Midbrain (tissue), 1 donor: Measurements from ENCODE around the gene SULT1C4.
"Not testable (repeated sequence)": the region's sequence is repeated elsewhere in the genome, so short reads cannot be mapped to it uniquely, and the experiment has no call there.

Experiments
- DNase-seq: peaks from one replicate; lab custom pipeline; 2025; lab: John Stamatoyannopoulos, UW

The SULT1C4 gene

DNA sequence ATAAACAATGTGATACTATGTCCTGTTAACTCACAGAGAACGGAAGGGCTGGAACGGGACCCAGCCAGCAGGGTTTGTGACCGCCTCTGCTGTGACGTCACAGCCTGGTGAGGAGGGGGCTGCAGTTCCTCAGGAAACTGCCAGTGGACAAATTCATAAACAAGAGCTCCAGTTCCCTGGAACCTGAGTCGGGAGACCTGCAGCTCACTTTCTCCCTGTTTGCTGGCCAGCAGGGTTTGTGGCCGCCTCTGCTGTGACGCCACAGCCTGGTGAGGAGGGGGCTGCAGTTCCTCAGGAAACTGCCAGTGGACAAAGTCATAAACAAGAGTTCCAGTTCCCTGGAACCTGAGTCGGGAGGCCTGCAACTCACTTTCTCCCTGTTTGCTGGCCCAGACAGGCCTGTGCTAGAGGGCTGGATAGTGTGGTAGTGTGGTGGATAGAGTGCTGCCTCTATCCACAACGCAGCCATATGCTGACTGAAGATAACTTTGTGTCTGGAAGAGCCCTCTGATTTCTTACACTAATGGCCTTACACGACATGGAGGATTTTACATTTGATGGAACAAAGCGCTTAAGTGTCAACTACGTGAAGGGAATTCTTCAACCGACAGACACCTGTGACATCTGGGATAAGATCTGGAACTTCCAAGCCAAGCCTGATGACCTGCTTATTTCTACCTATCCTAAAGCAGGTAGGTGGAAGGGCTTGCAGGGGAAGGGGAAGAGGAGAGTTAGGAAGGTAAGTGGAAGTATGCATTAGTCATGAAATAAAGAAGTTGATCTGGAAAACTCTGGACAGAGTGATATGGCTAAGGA lies at the start of gene SULT1C4:
Gene SULT1C4 (plus strand): TSS at position 140 of the 816 bp plus-strand sequence. CDS start 384 bp downstream, at position 524.
- peak; percentile 53 for DNase-seq

DNA sequence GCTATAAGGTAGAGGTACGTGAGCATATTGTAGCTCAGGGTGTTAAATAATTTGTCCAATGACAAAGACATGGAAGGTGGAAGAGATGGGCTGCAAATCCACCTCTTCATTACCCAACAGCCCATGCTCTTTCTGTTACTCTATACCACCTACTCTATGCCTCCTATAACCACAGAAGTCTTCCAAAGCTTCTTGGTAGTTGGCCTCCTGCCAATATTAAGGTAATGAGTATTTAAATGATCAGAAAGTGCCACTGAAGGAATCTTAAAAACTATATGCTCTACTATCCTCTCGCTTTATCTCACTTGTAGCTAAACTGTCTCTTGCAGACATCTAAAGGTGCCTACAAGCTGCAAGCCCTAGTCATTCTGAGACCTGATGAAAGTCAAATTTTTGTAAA lies 48.0 kb upstream of the SULT1C4 start:
- DNase-seq: no peak

DNA sequence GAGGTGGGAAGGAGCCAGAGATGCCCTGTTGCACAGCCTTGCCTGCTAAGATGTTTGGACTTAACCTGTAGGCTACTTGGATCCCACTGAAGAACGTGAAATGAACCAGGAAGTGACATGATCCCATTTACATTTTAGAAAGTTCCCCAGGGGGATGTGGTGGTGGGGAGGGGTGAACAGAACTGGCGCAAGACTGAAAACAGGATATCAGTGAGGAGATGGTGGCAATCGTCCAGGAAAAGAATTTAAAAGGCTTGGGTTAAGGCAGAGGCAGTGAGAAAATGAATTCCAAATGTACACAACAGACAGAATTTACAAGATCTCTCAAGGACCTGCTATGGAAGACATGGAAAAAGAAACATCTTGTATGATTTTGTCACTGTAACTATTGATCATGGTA lies 46.8 kb upstream of the SULT1C4 start:
- DNase-seq: no peak

DNA sequence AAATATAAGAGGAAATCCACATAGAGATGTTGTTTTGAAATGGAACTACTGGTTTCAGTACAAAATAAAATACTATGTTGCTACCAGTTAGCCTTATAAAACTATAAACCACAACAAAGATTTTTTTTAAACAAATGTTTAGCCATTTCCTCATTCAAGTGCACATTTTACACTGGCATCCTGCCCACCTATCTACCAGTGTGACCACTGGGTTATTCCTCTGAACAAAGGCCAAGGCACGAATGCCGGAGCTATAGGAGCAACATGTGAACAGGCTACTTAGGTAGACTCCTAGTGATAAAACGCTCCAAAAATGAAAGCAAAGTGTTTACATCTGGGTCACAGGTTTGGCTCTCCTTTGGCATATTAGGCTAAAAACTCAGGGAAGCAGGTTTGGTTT lies 31.8 kb upstream of the SULT1C4 start:
- DNase-seq: no peak

DNA sequence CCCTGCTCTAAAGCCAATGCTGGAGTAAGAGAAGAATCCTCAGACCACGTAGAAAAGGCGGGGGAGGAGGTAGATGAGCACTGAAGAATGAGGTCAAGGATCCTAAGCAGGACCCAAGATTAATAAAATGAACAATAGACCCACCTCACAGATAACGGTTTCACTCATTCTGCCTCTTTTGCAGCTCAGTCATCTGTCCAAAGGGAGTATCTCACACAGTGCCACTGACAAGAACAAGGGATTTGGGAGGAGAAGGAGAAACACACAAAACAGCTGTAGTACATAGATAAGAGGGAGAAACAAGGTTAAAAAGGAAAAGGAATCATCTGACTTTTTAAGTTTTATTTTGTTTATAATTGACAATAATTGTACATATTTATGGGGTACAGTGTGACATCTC lies 30.9 kb upstream of the SULT1C4 start:
- DNase-seq: no peak

DNA sequence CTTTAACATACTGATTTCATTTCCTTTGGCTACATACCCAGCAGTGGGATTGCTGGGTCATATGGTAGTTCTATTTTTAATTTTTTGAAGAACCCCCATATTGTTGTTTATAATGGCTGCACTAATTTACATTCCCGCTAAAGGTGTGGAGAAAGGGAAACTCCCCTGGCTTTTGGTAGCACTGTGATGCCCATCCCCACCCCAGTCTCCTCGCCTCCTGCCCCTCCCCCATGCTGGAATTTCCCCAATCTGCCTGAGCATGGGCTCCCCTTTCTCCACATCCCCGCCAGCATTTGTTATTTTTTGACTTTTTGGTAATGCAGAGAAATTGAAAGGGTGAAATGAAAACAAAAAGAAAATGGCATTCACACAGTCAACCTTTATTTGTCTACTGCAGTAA lies 30.0 kb upstream of the SULT1C4 start:
- DNase-seq: no peak

DNA sequence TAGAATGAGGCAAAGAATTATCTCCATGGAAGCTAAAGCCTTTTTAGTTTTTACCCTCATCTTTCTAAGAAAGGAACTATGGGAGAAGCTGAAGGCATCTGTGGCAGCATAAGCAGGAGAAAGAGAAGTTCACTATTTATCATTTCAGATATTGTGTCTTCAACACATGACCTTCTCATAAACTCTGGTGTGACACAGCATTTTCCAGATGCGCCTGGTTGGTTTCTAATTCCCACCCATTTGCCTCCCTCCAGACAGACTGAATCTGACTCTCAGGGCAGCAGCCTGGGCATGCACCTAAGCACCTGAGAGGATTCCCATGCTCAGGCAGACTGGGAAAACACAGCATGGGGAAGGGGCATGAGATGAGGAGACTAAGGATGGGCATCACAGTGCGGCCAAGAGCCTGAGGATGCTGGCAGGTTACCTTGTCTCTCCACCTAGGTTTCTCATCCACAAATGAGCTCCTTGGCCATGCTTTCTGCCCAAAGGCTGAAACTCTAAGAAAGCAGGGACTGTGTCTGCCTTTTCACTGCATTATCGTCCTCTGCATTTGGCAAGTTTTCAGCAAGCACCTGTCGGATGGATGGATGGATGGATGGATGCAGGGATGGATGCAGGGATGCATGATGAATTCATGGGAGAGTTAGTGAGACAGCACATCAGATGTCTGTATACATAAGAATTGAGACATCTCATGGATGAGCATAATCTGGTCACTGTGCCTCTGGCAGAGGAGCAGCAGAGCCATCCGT lies 28.8 kb upstream of the SULT1C4 start:
- no peak for DNase-seq

DNA sequence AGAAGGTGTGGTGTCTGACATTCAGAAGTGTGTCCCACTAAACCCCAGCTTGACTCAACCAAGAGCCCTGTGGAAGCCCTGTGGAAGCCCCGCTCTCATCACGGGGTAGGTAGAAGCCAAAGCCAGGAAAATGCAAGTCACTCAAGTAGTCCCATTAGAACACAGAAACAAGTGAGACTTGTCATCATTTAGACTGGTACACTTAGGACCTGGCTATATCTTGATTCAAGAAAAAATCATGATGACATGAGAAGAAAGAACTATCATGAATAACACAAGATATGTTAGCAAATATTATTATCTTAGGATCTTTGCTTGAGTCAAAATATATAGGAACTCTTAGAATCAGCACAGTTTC lies 28.2 kb upstream of the SULT1C4 start:
- DNase-seq: no peak

DNA sequence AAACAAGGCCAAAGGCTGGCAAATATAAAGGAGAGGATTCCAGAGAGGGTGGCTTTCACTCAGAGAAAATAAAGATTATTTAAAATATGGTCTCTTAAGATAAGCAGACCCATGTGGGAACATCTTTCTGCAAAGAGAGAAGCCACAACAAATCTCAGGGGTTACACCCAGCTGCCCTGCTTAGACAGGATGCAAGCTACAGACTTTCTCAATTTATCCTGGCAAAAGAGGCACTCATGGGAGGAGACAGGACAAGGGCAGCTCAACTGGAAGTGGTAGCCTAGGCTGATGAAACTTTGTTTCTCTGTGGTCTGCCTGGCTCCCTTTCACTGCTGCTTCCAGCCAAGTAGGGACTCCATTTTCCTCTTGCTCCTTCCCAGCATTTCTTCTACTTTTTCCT lies 25.9 kb upstream of the SULT1C4 start:
- no peak for DNase-seq

DNA sequence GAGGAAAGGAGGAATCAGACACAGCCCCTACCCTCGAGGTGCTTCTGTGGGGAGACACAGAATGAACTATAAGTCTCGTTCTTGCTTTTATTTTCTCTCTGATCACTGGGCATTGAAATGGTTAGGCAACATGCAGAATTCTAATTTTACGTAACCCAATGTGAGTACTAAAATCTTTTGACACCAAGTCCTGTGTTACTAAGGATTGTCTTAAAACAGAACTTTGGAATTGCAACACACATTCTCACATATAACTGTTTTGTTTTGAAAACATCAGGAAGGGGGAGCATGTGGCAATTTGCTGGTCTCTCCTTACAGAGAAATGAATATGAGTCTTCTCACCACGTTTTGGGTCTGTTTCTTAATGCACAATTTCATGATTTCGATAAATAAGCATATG lies 23.6 kb upstream of the SULT1C4 start:
- no peak for DNase-seq

DNA sequence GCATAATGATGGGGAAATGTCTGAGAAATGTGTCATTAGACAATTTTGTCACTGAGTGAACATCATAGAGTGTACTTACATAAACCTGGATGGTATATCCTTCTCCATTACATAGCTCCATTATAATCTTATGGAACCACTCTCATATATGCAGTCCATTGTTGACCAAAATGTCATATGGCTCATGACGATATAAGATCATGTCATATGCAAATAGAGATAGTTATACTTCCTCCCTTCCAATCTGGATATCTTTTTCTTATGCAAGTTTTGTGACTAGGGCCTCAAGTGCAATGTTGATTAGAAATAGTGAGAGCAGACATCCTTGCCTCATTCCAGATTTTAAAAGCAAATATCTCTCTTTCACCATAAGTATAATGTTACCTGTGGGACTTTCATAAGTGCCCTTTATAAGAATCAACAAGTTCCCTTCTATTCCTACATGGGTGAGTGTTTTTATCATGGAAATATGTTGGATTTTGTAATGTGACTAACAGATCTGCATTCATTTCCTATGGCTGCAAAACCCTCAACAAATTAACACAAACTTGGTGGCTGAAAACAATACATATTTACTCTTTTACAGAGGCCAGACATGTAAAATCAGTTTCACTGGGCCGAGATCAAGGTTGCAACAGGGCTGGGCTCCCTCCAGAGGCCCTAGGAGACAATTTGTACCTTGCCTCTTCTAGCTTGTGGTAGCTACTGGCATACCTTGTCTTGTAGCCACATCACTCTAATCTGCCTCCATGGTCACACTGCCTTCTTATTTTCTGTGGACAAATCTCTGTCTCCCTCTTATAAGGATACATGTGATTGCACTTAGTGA lies 21.6 kb upstream of the SULT1C4 start:
- no peak for DNase-seq

DNA sequence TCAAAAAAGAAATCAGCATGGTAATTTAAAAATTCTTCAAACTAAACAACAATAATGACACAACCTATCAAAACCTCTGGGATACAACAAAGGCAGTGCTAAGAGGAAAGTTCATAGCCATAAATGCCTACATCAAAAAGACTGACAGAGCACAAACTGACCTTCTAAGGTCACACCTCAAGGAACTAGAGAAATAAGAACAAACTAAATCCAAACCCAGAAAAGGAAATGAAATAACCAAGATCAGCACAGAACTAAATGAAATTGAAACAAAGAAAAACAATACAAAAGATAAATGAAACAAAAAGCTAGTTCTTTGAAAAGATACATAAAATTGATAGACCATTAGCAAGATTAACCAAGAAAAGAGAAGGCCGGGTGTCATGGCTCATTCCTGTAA lies 18.4 kb upstream of the SULT1C4 start:
- DNase-seq: not testable (repeated sequence)

DNA sequence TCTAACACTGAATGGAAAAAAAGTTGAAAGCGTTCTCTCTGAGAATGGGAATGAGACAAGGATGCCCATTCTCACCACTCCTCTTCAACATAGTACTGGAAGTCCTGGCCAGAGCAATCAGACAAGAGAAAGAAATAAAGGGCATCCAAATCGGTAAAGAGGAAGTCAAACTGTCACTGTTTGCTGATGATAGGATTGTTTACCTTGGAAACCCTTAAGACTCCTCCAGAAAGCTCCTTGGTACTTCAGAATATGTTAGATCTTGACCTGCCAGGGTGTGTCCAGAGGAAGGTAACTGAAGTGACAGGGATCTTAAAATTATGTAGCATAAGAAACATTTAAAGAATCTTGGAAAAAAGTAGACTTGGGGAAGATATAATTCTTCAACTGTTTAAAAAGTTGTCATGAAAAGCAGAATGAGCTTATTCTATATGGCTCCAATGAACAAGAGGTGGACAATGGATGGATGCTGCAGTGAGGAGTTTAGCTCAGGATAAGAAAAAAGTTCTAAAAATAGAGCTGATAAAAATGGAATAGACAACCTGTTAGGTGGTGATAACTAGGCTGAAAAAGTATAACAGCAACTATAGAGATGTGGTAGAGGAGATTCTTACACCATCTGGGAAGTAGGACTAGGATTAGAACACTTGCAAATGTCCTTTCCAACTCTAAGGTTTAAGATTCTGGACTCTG lies 16.8 kb upstream of the SULT1C4 start:
- no peak for DNase-seq

DNA sequence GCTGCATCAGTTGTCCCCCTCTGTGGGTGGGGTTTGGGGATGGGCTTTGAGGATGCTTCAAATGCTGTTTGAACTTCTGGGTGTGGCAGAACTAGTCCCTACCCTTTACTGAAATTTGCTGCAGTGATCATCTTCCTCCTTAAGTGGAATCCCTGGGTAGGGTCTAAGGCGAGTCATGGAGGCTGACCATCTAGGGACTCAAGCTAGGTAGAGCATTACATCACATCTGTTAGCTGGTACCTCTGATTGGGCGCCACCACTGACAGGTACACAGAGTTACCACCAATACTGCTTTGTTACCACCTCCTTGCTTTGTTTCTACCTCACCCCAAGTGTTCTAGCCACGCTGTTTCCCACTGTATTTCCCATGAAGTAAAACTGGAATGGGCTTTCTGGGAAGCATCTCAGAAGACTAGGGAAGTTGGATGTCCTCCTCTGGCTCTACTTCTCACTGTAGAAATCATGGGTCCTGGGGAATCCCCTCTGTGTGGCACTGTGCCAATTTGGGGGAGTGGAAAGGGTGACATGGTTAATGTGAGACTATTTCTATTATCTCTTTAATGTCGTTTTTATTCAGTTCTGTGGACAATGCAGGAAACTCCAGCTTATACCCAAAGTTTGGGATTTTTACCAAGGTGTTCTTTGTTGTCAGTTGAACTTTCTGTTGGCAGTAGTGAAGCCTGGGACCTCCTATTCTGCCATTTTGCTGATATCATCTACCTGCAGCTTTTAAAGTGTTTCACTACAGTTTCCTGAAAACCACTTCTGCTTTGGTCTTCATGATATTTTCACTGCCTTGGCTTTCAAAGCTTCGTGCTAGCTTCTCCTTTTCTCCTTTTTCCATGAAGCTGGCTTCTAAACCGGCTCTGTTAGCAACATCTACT lies 14.5 kb upstream of the SULT1C4 start:
- DNase-seq: no peak

DNA sequence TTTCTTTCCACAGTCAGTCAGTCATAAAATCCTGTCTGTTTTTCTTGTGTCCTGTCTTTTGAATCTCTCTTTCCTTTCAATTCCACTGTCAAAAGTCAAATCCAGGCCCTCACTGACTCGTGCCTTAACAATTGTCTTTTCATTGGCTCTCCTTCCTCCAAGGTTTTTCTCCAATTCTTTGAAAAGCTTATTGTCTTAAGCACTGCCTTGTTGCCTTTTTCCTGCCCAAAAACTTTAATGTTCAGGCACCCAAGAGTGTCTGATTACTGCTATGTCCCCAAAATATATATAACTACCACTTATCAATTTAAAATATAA lies 13.9 kb upstream of the SULT1C4 start:
- DNase-seq: no peak

DNA sequence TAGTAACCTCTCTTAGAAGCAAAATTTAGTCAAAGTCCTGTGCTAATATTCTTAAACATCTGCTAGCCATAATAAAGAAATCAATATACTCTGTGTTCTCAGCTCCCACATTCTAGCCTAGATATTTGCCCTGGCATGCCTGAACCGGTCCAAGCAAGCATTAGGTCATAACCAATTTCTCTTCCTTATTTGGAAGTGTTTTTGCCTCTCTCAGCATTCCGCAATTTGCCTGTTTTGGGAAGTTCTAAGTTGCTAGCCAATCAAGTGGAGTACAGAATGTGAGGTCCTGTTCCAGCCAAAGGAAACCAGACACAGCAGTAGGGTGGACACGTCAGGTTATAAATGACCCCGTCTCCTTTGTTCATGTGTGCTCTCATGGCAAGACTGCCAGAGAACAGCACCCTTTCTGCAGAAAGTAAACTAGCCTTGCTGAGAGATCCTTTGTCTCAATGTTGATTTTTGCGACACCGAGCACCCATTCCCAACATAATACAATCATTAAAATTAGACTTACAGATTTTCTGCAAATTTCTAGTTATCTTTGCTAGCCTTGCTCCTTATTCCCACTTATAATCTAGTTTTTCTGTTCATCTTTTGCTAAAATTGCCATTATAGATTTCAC lies 13.0 kb upstream of the SULT1C4 start:
- DNase-seq: no peak

DNA sequence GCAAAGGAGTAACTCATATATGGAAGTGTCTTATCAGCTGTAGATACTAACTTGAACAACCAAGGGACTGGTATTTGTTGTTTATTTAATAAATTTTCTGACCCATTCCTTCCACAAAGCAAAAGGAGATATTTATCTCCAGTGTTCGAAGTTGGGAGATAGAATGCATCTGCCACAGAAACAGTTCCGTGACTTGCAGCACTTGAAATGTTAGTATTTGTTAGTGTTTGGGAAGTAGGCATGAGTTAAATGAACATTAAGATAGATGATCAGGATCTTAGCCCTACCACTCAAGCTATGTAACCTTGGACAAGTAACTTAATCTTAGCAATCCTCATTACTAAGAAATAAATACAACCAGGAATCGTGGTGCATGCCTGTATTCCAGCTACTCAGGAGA lies 12.1 kb upstream of the SULT1C4 start:
- no peak for DNase-seq

DNA sequence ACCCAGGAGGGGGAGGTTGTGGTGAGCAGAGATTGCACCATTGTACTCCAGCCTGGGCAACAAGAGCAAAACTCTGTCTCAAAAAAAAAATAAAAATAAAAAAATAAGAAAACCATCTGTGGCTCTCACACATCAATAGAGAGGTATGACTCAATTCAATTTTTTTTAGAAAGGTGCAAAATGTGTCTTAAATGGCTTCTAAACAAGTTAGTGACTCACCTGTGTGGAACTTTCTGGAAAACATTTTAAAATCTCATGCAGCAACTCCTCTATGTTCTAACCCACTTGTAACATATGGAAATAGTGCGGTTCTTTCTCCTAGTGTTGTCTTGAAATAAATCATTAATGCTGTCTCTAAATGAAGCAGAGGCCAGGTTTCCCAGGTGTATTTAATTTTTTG lies 10.7 kb upstream of the SULT1C4 start:
- no peak for DNase-seq

DNA sequence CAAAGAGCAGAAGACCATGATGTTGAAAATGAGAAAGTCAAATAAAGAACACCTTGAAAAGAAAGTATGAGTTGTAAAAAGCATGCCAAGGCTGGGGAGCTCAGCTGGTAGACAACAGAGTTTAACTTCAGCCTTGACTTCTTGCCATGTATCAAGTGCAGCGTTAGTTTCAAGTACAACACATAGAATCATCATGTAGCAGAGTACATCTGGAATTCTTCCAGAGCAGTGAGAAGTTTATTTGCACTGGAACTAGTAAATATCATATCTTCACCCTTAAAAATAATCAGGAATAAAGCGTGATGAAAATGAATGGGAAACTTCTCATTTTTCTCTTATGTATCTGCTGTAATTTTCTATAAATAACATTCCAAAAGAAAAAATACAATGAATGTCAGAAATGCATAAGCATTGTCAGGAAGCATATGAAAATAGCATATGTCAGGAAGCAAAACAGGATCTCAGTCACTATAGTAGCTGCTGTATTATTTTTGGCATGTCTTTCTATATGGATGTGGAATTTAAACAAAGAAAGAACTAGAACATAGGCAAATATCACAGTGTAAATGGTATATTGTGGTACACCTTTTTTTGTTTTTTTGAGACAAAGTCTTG lies 10.1 kb upstream of the SULT1C4 start:
- no peak for DNase-seq

DNA sequence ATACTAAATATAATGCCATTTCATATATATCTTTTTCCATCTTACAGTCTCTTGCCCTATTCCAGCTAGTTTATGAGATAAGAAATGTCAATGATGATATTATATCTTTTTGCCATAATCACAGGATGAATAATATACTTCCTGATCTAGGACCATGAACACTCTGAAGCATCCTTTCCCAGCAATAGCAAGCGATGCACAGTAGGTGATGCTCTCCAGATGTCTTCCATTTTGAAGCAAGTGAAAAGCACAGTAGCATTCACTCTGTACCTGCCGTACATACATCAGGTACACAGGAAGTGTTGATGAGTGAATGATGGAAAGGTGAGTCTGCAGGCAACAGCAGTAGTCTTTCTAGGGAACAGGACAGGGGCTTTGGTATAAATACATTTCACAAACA lies 8.6 kb upstream of the SULT1C4 start:
- DNase-seq: no peak
